PFSK-1 (cell line): ENCODE data around the gene NCLN.

Experiments
- POLR2AphosphoS5 ChIP-seq: IDR thresholded peaks from 2 replicates; pipeline ENCODE4 v1.6.1; 2012; ENCODE audit warnings: low read depth, mild to moderate bottlenecking, control low read depth, low read length, moderate library complexity
- TF ChIP-seq, protein P1 (sequence below), 2 experiments: IDR thresholded peaks; 2 replicates each; pipeline versions ENCODE4 v1.6.1 to v1.8.0; 2011 to 2012; ENCODE audit warnings: low read depth in 2 of 2, low read length in 2 of 2, control low read depth in 1 of 2, inconsistent platforms in 1 of 2, mild to moderate bottlenecking in 1 of 2, moderate library complexity in 1 of 2; ENCODE audit not compliant: insufficient read depth in 1 of 2

DNA sequence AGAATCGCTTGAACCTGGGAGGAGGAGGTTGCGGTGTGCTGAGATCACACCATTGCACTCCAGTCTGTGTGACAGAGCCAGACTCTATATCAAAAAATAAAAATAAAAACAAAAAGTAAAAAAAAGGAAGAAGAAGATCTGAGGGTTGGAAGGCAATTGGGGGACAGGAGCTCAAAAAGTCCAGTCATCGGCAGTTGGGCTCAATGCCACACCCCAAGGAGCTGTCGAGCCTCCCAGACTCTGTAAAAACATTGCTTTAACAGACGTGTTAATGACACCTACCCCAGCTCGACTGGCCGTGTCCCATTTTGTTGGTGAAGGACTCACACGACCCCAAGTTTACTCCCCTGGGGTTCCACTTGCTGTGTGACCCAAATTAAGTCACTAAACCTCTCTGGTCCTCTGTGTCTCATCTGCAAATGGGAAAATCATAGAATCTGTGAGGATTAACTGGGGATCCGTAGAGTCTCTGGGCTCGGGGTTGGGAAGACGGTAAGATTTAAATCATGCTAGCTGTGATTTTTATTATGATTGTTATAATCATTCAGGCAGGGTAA, 42.9 kb upstream of the NCLN start:
- no peak for TF ChIP-seq POLR2AphosphoS5
- TF ChIP-seq, protein P1, sequence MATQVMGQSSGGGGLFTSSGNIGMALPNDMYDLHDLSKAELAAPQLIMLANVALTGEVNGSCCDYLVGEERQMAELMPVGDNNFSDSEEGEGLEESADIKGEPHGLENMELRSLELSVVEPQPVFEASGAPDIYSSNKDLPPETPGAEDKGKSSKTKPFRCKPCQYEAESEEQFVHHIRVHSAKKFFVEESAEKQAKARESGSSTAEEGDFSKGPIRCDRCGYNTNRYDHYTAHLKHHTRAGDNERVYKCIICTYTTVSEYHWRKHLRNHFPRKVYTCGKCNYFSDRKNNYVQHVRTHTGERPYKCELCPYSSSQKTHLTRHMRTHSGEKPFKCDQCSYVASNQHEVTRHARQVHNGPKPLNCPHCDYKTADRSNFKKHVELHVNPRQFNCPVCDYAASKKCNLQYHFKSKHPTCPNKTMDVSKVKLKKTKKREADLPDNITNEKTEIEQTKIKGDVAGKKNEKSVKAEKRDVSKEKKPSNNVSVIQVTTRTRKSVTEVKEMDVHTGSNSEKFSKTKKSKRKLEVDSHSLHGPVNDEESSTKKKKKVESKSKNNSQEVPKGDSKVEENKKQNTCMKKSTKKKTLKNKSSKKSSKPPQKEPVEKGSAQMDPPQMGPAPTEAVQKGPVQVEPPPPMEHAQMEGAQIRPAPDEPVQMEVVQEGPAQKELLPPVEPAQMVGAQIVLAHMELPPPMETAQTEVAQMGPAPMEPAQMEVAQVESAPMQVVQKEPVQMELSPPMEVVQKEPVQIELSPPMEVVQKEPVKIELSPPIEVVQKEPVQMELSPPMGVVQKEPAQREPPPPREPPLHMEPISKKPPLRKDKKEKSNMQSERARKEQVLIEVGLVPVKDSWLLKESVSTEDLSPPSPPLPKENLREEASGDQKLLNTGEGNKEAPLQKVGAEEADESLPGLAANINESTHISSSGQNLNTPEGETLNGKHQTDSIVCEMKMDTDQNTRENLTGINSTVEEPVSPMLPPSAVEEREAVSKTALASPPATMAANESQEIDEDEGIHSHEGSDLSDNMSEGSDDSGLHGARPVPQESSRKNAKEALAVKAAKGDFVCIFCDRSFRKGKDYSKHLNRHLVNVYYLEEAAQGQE (IDR thresholded peaks at IDR 0.05; ENCODE audit: insufficient read depth in 1 of 2, low read depth in 2 of 2, low read length in 2 of 2): no peak
